Effector memory CD4-positive, alpha-beta T cell (primary cell): ENCODE results near the gene ERO1B.

ENCODE experiments used
- DNase-seq, 3 donors: peaks; one replicate each; pipeline ENCODE4 v3.0.0-alpha.2; 2020
- H3K27ac ChIP-seq: 2 replicates; pipeline ENCODE4 v1.7.0; 2013; ENCODE audit warnings: mild to moderate bottlenecking, low read length, moderate library complexity; ENCODE audit not compliant: insufficient read depth, poor library complexity, severe bottlenecking
- H3K27me3 ChIP-seq: replicated peaks from 2 replicates; pipeline ENCODE4 v1.7.0; 2013; ENCODE audit warnings: mild to moderate bottlenecking, low read length; ENCODE audit not compliant: insufficient read depth, control insufficient read depth, poor library complexity, severe bottlenecking
- H3K36me3 ChIP-seq: 2 replicates; pipeline ENCODE4 v1.7.0; 2013; ENCODE audit warnings: mild to moderate bottlenecking, low read length, moderate library complexity; ENCODE audit not compliant: control insufficient read depth, insufficient read depth
- H3K4me1 ChIP-seq: 2 replicates; pipeline ENCODE4 v1.7.0; 2013; ENCODE audit warnings: low read length, mild to moderate bottlenecking; ENCODE audit not compliant: control insufficient read depth, insufficient read depth, poor library complexity, severe bottlenecking
- H3K4me3 ChIP-seq: 2 replicates; pipeline ENCODE4 v1.7.0; 2013; ENCODE audit warnings: low read length, low read depth, mild to moderate bottlenecking; ENCODE audit not compliant: insufficient read depth, poor library complexity, severe bottlenecking
- H3K9me3 ChIP-seq: 2 replicates; pipeline ENCODE4 v1.7.0; 2013; ENCODE audit warnings: mild to moderate bottlenecking, low read length, moderate library complexity; ENCODE audit not compliant: control insufficient read depth

ERO1B gene

DNA sequence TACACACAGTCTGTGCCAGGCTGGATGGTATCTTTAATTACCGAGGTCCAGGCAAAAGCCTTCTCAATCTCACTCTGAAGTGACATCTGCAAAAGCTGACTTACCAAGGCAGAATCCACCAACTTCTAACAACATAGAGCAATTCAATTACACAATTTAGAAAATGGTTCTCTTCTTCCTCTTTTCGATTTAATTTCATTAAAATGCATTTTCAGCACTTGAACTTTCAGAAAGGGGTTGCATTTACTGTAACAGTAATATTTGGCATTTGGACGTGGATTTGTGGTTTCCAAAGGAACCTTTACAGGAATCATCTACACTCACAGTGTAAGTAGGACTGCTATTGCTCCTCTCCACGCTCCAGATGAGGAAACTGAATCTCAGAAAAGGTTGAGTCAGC lies 53.3 kb downstream of the ERO1B start:
- Histone ChIP-seq H3K4me3 (no peak overlapping the region), H3K4me1 (no peaks in the 10 kb centered on the region), H3K27me3 (no peaks in the 10 kb centered on the region), H3K27ac (no peak overlapping the region), H3K9me3 (no peaks in the 10 kb centered on the region), H3K36me3 (peaks cover 5% of the 10 kb centered on the region)
- no peak for DNase-seq

DNA sequence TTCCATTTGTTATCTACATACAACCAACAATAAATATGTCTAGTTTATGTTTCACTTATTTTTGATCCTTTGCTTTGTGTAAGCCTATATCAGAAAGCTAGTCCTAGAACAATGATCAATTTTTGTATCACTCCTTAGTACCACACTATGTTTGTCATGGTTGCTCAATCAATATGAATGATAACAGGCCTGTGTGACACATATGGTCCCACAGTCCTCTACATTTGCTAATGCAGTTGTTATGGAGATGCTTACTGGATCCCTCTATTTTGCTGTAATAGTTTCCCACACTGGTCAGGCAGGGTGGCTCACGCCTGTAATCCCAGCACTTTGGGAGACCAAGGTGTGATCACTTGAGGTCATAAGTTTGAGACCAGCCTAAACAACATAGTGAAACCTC lies 59.1 kb downstream of the ERO1B start:
- DNase-seq: no peak
- Histone ChIP-seq H3K4me1 (no peaks in the 10 kb centered on the region), H3K4me3 (no peak overlapping the region), H3K36me3 (peaks cover 5% of the 10 kb centered on the region), H3K27me3 (no peaks in the 10 kb centered on the region), H3K9me3 (no peaks in the 10 kb centered on the region), H3K27ac (no peak overlapping the region)

DNA sequence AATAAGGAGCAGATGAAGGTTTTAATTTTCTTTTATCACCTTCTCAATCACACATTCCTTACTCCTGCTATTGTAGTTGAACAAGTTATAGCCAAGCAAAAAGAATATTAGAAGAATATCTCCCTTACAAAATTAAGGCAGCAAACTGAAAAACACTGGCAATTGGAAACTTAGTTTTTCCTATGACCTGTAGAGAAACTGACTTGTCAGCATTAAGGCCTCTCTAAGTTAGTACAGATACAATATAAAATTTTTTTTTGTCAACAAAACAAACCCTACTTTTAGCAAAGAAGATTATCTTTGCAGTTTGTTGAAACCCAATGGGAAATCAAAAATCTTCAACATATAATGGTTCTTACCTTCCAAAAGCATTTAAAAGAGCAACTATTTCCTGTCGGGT lies 61.3 kb downstream of the ERO1B start:
- H3K27me3 ChIP-seq: no peaks in the 10 kb centered on the region
- no peaks in the 10 kb centered on the region for H3K4me1 ChIP-seq
- no peaks in the 10 kb centered on the region for H3K9me3 ChIP-seq
- H3K36me3 ChIP-seq: peaks cover under 1% of the 10 kb centered on the region
- H3K4me3 ChIP-seq: no peak overlapping the region
- no peak overlapping the region for H3K27ac ChIP-seq
- DNase-seq: no peak

DNA sequence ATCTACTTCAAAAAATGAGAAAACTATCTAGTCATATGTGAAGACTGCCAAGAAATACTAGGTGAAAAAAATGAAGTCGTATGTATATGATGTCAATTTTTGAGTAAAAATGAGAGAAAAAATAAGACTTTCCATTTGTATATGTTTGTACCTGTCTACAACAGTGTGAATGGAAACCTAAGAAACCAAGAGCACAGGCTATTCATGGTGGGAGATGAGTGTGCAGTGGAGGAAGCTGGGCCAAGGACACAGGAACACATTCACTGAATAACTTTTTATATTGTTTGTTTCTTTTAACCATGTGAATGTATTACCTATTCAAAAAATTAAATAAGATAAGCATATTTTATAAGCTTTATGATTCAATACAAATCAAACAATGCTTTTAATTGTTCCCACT lies 67.0 kb downstream of the ERO1B start:
- Histone ChIP-seq H3K27me3 (no peaks in the 10 kb centered on the region), H3K27ac (no peak overlapping the region), H3K4me3 (no peak overlapping the region), H3K36me3 (peaks cover 6% of the 10 kb centered on the region), H3K4me1 (no peaks in the 10 kb centered on the region), H3K9me3 (no peaks in the 10 kb centered on the region)
- DNase-seq: no peak

DNA sequence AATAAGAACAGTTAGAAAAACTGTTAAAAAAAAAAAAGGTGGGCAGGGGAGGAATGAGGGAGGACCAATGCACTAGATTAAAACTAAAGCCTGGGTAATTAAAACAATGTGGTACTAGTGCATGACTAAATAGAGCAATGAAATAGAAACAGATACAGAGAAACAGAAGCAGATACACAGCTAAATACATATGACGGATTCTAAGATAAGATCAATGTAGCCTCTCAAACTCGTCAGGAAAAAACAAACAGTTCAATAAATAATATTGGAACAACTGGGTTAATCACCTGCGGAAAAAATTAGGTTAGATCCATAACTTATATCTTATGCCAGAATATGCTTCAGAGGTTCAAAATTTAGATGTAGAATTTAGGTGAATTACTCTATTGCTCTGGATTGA lies 68.2 kb downstream of the ERO1B start:
- no peaks in the 10 kb centered on the region for H3K27me3 ChIP-seq
- no peak for DNase-seq
- H3K4me1 ChIP-seq: no peaks in the 10 kb centered on the region
- no peaks in the 10 kb centered on the region for H3K9me3 ChIP-seq
- H3K4me3 ChIP-seq: no peak overlapping the region
- no peak overlapping the region for H3K27ac ChIP-seq
- H3K36me3 ChIP-seq: peaks cover 8% of the 10 kb centered on the region

DNA sequence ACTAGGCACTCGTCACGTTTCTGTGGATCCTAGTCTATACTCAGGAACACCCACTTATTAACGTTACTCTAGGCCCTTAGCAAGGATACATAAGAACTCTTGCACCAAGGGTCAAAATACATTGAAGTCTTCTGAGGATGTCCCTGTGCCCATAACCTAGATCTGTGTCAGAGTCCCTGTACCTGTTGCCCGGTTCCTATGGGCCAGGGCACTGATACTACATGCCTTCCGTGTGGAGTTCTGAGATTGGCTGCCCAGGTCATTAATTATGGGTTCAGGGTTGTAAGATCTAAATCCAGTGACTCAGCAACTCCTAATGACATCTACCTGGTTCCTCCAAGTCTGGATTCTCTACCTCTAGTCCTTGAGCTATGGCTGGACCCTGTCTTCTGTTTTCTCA lies 69.9 kb downstream of the ERO1B start:
- DNase-seq: no peak
- H3K4me3 ChIP-seq: no peak overlapping the region
- H3K4me1 ChIP-seq: no peaks in the 10 kb centered on the region
- H3K9me3 ChIP-seq: no peaks in the 10 kb centered on the region
- H3K36me3 ChIP-seq: peaks cover 14% of the 10 kb centered on the region
- no peaks in the 10 kb centered on the region for H3K27me3 ChIP-seq
- H3K27ac ChIP-seq: no peak overlapping the region

DNA sequence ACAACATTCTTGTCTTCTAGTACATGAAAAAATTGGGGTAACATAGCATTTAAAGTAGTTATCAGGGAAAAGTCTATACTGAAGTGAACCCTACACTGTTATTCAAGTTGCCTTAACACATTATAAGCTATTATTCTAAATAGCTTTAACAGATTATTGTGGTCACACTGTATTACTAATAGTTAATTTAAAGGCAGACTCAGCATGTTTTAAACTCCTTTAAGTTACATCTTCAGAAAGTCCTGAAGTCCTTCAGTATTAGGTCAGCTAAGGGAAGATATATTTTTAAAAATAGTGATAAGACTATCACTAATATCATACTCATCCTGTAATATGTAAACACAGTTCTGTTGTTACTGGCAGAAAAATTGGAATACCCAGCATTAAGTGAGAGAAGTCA lies 72.0 kb downstream of the ERO1B start:
- no peak overlapping the region for H3K4me3 ChIP-seq
- H3K36me3 ChIP-seq: peaks cover 14% of the 10 kb centered on the region
- no peaks in the 10 kb centered on the region for H3K27me3 ChIP-seq
- H3K9me3 ChIP-seq: no peaks in the 10 kb centered on the region
- H3K27ac ChIP-seq: no peak overlapping the region
- no peak for DNase-seq
- H3K4me1 ChIP-seq: no peaks in the 10 kb centered on the region

DNA sequence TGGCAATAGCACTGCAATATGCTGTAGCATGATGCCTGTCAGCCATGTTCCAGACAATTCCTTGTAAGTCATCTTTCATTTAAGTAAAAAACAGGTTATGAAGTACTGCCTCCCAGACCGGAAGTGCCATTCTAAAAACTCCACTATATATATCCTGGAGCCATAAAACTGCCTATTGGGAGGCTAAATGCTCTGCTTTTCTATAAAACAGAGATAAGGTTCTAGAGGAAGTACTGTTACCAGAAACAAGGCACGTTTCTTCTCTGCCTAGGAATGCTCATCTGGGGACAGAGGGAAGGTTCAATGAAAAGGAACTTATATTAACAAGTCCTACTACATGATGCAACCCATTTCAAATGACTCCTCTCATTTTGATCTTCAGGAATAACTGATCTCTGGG lies 72.6 kb downstream of the ERO1B start:
- DNase-seq: no peak
- Histone ChIP-seq H3K27me3 (no peaks in the 10 kb centered on the region), H3K36me3 (peaks cover 14% of the 10 kb centered on the region), H3K9me3 (no peaks in the 10 kb centered on the region), H3K27ac (no peak overlapping the region), H3K4me3 (no peak overlapping the region), H3K4me1 (no peaks in the 10 kb centered on the region)

DNA sequence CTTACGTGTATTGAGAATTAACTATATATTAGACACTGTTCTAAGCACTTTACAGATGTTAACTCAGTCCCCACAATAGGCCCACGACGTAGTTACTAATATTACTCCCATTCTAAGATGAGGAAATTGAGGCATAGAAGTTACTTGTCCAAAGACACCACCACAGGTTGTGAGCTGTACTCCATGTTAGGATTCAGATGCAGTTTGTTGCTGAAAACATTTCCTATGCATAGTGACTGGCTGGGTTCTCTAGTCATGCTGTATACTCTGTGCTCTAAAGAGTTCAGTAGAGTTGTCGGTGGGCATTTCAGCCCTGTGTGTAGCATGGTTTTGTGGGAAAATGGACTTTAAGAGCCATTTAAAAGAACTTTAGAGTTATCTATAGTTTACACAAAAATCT lies 74.2 kb downstream of the ERO1B start:
- H3K4me1 ChIP-seq: no peaks in the 10 kb centered on the region
- no peak overlapping the region for H3K4me3 ChIP-seq
- H3K9me3 ChIP-seq: no peaks in the 10 kb centered on the region
- peaks cover 14% of the 10 kb centered on the region for H3K36me3 ChIP-seq
- H3K27me3 ChIP-seq: no peaks in the 10 kb centered on the region
- no peak overlapping the region for H3K27ac ChIP-seq
- no peak for DNase-seq

DNA sequence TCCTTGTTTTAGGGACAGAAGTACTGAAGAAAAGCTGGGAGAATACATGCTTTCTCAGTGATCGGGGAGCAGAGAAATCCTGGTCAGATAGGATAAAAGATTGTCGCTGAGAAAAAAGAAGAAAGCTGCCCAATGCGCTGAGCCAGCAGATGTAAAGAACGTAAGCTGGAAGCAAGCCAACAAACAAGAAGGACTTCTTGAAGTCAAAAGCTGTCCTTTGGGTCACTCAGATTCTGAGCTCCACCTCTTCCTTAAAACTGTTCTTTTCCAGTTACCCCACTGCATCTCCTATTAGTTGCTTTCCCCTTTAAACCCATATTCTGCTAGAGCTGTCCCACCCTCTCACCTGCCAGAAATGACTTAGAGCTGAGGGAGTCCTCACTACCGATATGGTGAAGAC lies 74.6 kb downstream of the ERO1B start:
- Histone ChIP-seq H3K9me3 (no peaks in the 10 kb centered on the region), H3K27ac (no peak overlapping the region), H3K4me3 (no peak overlapping the region), H3K4me1 (no peaks in the 10 kb centered on the region), H3K36me3 (peaks cover 14% of the 10 kb centered on the region), H3K27me3 (no peaks in the 10 kb centered on the region)
- no peak for DNase-seq

DNA sequence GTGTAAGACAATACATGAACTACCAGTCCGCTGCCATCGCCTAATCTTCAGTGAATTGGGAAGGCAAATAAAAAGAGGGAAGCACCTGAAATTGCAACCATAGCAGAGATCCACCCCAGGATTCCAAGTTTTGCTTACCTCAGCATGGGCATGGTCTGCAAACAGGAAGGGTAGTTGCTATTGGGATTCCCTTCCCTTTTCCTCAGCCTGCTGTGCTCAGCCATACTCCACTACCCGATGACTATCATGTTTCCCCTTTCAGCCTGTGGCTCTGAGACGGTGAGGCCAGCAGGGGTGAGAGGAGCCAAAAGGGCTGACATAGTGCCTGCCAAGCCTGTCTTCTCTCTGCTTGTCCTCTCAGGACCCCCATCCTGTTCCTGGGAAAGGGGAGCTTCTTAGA lies 75.2 kb downstream of the ERO1B start:
- no peak for DNase-seq
- Histone ChIP-seq H3K9me3 (no peaks in the 10 kb centered on the region), H3K27ac (no peak overlapping the region), H3K4me3 (no peak overlapping the region), H3K27me3 (no peaks in the 10 kb centered on the region), H3K4me1 (no peaks in the 10 kb centered on the region), H3K36me3 (peaks cover 14% of the 10 kb centered on the region)
